Stimulated activated CD8-positive, alpha-beta memory T cell treated with anti-CD3 and anti-CD28 coated beads, Interleukin-15, amount 100 ng/mL, for 1 hour (primary cell): ENCODE results near the gene CEP112.

Experiments used
- DNase-seq: peaks from one replicate; pipeline ENCODE4 v3.0.0-alpha.2; 2020; ENCODE audit warnings: low read depth

Gene CEP112

GRCh38 chr17:65930140-65930730 is 261.7 kb downstream of the CEP112 start:
- no peak for DNase-seq

GRCh38 chr17:65926599-65926998 is 265.3 kb downstream of the CEP112 start:
- no peak for DNase-seq

DNA sequence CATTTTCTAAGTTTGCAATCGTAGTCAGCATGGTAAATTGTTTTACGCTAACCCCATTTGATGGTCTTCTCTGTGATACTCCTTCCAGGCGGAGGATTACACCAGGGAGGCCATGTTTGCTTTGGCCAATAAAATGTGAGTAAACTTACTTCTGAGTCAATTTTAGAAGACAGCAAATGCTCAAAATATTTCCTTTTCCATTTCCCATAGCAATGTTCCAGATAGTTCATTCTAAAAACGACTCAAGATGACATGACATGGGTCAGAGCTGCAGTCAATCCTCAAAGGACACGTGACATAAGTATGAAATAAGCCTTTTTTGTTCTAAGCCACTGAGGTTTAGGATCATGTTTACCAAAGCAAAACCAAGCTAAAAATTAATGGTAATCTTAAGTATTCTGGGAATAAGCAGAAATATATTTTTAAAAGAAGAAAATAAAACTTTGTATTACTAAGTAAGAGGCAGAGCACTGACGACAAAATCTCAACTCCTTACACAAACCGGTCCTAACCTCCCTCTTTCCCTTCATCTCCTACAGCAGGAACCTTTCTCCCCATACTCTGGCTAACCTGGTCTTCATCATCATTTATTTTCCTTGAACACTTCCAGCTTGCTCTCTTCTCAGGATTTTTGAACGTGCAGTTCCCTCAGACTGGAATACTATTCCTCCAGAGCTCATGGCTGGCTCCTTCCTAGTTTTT is 266.2 kb downstream of the CEP112 start:
- DNase-seq = no peak

DNA sequence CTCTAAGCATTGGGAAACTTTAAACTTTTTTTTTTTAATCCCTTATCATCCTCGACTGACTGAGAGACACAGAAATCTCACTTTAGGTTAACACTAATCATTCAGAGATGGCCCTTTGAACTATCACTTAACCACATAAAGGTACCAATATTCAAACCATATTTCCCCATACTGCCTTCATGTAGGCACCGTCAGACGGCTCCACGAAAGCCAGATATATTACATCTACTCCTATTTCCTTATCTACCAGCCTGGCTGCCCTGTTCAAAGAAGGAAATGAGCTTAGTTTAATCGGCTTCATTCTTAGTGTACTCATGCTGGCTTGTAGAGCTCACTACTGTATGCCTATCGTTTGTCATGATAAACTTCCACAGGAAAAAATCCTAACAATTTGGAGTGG is 270.9 kb downstream of the CEP112 start:
- no peak for DNase-seq

GRCh38 chr17:65918916-65919315 is 273.0 kb downstream of the CEP112 start:
- DNase-seq = no peak

GRCh38 chr17:65918500-65918899 is 273.4 kb downstream of the CEP112 start:
- DNase-seq = no peak

GRCh38 chr17:65917560-65917959 is 274.4 kb downstream of the CEP112 start:
- DNase-seq = no peak

GRCh38 chr17:65916425-65916824 is 275.5 kb downstream of the CEP112 start:
- no peak for DNase-seq

DNA sequence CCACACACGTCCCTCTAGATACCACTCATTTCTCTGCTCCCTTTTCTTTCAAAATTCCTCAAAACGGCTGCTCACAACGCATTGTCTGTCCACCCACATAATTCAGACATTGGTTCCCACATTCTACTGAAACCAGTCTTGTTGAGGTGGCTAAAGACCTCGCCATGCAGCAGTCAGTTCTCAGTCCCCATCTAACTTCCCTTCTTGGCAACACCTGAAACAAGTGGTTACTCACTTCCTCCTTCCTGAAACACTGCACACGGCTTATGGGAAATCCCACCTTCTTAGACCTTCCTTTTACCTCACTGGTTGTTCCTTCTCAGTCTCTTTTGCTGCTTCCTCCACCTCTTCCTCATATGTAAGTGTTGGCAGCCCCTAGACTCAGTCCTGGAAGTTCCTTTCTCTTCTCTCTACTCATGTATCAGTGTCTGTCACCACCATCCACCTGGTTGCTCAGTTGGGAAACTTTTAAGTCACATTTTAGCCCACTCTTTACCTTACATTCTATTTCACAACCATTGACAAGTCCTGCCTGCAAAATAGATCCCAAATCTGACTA is 277.1 kb downstream of the CEP112 start:
- DNase-seq = no peak

- no peak for DNase-seq
Measured at GRCh38 chr17:65913326-65913850, 278.5 kb downstream of the CEP112 start.

- no peak for DNase-seq
Measured at GRCh38 chr17:65910836-65911235, 281.1 kb downstream of the CEP112 start.

DNA sequence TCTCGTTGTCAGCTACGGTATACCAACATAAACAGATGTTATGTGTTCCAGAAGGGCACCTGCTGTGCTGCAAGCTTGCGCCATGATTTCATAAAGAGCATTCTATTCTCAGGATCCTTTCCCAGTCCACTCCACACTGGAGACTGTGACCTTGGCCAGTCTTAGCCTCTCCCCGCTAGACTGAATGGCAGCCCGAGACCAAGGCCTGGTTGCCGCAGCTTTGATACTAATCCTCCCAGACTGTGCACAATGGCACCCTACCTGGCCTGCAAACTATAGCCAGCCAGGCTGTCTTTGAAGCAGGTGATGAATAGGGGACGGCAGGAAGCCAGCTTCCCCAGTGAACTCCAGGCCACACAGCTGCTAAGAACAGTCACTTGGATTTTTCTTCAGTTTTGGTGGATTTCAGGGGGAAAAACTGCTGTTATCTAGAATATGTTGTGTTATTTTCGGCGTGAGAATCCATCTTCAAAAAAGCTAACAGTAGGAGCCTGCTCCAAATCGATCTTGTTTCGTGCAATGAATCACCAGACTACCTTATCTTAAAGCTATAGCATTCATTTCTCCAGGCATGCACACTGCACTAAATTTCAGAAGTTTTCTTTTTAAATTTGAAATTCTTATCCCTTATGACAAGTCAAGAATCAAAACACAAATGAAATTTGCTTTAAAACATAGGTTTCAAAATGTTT is 289.0 kb downstream of the CEP112 start:
- DNase-seq = no peak

- no peak for DNase-seq
Measured at GRCh38 chr17:65902155-65902554, 289.8 kb downstream of the CEP112 start.

DNA sequence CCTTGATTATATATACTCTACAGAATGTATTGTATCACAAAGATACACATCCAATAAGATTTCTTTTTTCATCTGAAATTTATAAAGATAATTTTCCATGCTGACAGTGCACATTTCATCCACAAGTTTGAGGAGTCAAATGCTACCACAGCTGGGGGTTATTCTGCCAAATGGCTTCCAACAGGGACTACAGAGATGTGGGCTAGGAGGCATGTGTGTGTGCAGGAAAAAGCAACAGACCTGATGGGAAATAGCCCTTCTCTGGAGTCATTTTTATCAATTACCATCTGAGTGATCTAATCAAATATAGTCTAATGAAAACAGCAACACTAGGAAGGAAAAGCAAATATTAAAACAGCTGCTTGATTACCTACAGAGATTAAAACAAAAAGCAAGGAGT is 290.5 kb downstream of the CEP112 start:
- no peak for DNase-seq

DNA sequence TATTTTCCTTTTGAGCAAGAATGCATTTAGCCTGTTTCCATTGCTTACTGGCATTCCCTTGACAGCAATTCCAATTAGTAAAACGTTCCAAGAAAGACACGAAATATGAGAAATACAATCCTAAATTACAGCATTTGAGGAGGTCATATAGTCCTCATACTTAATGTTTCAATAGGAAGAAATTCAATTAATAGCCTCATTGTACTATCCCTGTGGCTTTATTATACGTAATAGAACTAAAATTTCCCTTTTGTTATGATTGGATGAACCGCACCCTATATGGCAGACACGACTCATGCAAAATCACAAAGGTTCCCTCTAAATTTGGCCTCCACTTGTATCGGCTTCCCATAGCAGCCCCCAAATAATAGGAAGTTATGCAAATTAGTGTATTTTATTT is 291.7 kb downstream of the CEP112 start:
- no peak for DNase-seq

GRCh38 chr17:65898651-65899050 is 293.3 kb downstream of the CEP112 start:
- DNase-seq = no peak

- no peak for DNase-seq
Measured at GRCh38 chr17:65896889-65897288, 295.0 kb downstream of the CEP112 start.

DNA sequence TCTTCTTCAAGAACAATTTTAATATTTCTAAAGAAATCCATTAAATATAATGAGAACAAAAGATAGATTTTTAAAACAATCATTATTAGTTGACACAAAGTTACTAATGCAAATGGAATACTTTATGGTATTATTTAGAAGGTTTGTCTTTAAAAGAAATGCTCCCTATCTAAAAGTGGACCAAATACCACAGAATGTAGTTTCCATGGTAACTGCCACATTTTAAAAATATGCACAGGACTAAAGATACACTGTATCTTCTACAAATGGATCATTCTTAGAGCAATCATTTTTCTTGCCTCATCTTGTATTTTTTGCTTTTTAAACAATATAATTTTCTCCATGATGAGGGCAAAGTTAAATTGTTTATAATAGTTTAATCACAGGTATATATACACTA is 296.0 kb downstream of the CEP112 start:
- DNase-seq = no peak

DNA sequence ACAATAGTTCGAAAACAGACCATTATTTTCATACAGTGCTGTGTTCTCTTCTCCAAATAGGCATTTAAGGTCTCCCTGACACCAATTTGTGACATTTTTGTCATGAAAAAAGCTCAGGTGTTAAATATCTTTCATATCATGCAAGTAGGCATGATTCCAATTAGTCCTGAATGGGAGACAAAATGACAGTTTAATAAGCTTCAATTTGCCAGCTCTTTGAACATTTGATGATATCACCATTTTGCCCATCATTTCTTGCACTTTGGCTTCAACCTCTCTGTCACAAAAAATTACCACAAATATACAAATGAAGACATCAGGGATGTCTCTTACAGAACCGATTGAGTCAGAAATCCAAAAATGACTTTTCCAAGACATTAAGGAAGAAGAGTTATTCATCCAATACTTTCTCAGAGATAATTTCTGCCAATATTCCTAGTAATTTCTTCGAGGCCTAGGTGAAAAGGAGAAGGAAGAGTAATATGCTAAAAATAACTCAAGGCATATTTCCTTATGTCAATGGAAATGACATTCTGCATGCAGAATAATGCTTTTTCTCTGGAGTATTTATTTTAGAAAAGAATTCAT is 298.1 kb downstream of the CEP112 start:
- DNase-seq = no peak

GRCh38 chr17:65892912-65893377 is 299.0 kb downstream of the CEP112 start:
- no peak for DNase-seq

GRCh38 chr17:65891231-65891735 is 300.6 kb downstream of the CEP112 start:
- DNase-seq = no peak

DNA sequence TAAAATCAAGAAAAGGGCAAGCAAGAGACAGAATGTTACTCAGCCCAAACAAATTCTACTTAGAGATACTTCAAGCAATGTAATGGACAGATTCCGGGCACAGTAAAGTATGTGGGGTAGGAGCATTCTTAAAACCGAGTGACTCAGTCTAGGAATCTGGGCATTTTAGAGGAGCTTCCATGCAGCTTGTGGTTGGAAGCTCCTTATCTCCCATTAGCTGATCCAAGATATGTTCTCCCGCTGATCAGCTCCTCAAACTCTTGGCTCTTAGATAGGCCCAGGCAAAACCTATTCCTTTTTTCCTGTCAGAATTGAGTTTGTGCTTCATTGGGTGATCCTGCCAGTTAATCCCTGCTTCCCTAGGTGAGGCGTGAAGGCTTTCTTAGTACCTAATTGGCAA is 303.3 kb downstream of the CEP112 start:
- DNase-seq = no peak
